H1 (cell line): ENCODE measurements around the gene RNU11.
"Not testable (repeated sequence)": the region's sequence is repeated elsewhere in the genome, so short reads cannot be mapped to it uniquely, and the experiment has no call there.

Experiments used
- CTCF ChIP-seq, 3 experiments: IDR thresholded peaks; 1 replicate in 2 of 3; 2 replicates in 1 of 3; pipeline versions ENCODE4 v1.5.1 to v1.6.1; 2011; ENCODE audit warnings: low read length in 3 of 3, mild to moderate bottlenecking in 3 of 3, inconsistent platforms in 2 of 3, low read depth in 1 of 3, moderate library complexity in 1 of 3; ENCODE audit not compliant: insufficient read depth in 1 of 3; ENCODE audit errors: control extremely low read depth in 1 of 3
- GABPA ChIP-seq: IDR thresholded peaks from 2 replicates; pipeline ENCODE4 v1.6.1; 2011; ENCODE audit warnings: mild to moderate bottlenecking, low read length, moderate library complexity, borderline replicate concordance; ENCODE audit not compliant: insufficient read depth
- POLR2A ChIP-seq, 2 experiments: IDR thresholded peaks; 1 replicate in 1 of 2; 2 replicates in 1 of 2; pipeline ENCODE4 v1.6.1; 2011; ENCODE audit warnings: low read depth in 2 of 2, low read length in 2 of 2, mild to moderate bottlenecking in 2 of 2; ENCODE audit errors: control extremely low read depth in 1 of 2
- SIN3A ChIP-seq, 2 experiments: IDR thresholded peaks in 1 of 2; conservative IDR thresholded peaks in 1 of 2; 2 replicates each; pipeline ENCODE4 v1.6.1; 2011 to 2012; ENCODE audit warnings: low read length in 2 of 2, improper control_type of control experiment in 1 of 2, low read depth in 1 of 2, mild to moderate bottlenecking in 1 of 2
- SP1 ChIP-seq: IDR thresholded peaks from 2 replicates; pipeline ENCODE4 v1.6.1; 2011; ENCODE audit warnings: low read depth, low read length
- TBP ChIP-seq: IDR thresholded peaks from 2 replicates; pipeline ENCODE4 v1.6.1; 2011; ENCODE audit warnings: low read depth, low read length, improper control_type of control experiment

- not testable (repeated sequence) for TF ChIP-seq SP1; SIN3A (conservative IDR thresholded peaks at IDR 0.05 in 1 of 2, IDR thresholded peaks at IDR 0.05 in 1 of 2; ENCODE audit: low read depth in 1 of 2, low read length in 2 of 2); POLR2A (IDR thresholded peaks at IDR 0.05; ENCODE audit: control extremely low read depth in 1 of 2, low read depth in 2 of 2, low read length in 2 of 2); TBP; CTCF (IDR thresholded peaks at IDR 0.05; ENCODE audit: control extremely low read depth in 1 of 3, insufficient read depth in 1 of 3, low read depth in 1 of 3, low read length in 3 of 3); GABPA
Measured at GRCh38 chr1:28672971-28673370, 24.6 kb downstream of the RNU11 start.
